Measurements from ENCODE around the gene ARHGAP44.

The ARHGAP44 gene

DNA sequence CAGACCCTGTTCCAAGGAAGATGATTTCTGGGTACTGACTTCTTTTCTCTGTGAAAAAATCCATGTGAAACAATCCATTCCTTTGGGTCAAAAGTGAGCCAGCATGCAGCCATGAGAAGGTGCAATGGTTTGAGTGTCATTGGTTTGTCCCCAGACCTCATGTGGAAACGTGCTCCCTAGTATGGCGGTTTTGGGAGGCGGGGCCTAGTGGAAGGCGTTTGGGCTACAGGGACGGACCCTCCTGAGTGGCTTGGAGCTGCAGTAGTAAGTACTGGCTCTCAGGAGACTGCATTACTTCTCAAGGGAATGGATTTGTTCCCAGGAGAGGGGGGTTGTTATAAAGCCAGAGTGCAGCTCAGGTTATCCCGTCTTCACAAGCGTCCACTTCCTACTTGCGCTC is 209.2 kb downstream of the ARHGAP44 start:
- DNase-seq: no peak

DNA sequence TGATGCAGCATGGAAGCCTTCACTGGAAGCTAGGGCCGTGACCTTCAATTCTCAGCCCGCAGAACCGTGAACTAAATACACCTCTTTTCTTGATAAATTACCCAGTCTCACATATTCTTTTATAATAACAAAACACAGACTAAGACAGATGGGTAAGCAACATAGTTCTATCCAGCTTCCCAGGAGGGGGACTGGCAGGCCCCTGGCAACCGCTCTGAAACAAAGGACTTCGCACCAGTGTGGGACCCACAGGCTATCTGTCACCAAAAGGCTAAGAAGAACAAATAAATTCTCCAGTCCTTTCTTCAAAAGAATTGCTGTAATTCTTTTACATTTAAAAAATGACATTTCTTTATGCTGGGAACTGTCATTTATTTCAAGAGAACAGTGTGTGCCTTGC is 209.6 kb downstream of the ARHGAP44 start:
- no peak for DNase-seq

DNA sequence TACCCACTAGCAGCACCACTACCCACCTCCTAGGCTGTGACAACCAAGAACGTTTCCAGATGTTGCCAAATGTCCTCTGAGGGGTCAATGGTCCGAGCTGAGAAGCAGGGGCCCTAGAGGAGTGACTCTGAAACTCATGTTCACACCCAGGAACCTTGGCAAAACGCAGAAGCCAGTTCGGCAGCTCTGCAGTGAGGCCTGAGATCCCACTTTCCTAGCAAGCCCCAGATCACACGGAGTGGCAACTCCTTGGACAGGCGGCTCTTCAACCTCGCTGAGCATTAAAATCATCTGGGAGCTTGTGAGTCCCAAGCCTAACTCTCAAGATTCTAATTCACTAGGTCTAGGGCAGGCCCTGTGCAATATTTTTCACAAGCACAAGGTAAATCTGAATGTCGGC is 211.3 kb downstream of the ARHGAP44 start:
- DNase-seq: no peak

DNA sequence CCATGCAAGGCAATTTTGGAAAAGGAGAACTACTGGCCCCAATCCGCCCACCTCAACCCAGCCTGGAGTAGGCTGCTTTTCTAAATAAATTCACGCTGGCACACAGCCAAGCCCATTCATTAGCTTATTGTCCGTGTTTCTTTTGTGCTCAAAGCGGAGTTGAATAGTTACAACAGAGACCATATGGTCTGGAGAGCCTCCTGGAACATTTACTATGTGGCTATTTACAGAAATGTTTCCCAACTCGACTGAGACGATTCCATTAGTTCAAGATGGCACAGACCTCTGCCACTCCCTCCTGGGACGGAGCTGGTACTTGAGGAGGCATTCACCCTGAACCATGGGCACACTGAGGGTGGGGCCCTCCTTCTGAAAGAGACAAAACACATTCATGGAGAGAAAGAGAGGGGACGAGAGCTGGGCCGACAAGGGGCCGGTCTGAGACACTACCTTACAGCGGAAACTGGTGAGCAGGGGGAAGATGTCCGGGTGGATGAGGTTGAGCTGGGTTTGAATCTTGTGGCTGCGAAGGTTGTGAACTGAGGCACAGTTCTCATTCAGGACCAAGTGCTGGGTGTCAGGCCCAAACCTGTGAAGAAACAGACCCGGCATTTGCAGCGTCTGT is 212.8 kb downstream of the ARHGAP44 start:
- no peak for DNase-seq

DNA sequence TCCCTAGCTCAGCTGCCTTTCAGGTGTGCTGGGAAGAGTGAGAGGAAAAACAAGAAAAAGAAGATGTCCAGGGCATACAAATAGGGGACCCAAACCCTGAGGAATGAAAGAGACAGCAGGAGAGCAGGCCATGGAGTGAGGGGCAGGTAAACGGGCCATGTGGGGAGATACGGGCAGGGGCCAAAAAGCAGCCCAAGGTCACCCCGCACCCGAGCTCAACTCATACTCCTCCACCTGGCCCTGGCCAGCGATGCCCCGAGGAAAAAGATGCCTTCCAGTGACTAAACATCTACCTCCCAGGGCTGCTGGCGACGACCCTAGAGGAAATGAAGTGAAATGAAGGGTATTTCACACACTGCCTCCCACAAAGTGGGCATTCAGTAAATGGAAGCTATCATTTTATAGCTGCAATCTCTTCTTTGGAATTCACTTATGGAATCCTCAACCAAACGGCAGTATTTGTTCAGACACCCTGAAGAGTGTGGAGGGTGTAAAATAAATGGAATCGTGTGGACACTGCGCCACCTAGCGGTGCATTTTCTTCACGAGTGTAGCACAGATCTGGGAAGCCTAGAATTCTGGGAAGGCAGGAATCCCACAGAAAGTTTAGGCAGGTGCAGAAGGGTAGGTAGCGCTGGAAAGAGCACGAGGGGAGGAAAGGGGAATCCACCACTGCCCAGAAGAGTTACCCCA is 213.6 kb downstream of the ARHGAP44 start:
- DNase-seq: no peak

DNA sequence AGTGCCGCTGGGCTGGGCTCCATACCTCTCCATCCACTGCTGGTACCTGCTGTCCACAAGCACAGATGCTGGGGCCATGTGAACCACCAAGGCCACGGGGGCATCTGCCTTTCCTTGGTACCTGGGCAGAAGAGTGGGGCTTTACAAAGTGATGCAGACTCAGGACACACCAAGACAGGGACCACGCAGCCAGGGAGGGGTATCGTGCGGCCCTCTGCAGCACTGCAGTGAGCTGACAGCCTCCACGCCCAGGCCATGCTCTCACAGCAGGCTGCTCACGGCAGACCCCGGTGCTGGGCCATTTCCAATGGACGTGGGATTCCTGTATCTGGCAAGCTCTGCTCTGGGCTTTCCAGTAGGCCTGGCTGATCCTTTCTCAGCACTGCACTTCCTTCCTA is 214.2 kb downstream of the ARHGAP44 start:
- DNase-seq: no peak

DNA sequence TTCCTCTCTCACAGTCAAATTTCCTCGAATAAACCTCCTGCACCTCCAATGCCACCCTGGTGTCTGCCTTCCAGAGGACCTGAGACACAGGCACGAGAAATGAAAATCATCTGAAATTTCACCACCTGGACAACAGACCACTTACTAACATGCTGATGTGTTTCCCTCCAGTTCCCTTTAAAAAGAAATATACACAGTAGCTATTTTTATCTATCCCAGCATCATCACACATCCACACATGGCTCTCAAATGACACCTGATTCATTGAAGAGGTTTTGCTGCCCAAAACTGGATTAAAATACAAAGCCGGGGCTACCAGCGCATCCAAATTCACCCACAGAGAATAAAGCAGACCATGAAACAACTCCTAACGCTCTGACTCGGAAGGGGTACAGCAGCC is 214.6 kb downstream of the ARHGAP44 start:
- no peak for DNase-seq

DNA sequence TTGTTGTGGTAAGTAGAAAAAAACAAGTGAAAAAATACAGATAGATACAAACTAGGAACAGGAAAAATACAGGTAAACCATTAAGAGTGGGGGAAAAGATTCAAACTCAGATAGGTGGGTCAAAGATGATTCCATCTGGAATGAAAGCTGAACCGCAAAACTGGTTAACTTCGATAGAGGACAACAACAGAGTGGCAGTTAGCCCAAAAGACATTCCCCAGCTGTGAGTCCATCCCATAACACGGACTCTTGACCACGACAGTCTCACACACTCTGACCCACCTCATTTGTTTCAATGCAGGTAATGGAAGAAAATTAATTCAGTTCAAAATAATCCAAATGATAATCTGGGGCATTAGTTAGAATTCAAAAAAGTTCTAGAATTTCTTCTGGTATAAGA is 215.0 kb downstream of the ARHGAP44 start:
- DNase-seq: no peak

DNA sequence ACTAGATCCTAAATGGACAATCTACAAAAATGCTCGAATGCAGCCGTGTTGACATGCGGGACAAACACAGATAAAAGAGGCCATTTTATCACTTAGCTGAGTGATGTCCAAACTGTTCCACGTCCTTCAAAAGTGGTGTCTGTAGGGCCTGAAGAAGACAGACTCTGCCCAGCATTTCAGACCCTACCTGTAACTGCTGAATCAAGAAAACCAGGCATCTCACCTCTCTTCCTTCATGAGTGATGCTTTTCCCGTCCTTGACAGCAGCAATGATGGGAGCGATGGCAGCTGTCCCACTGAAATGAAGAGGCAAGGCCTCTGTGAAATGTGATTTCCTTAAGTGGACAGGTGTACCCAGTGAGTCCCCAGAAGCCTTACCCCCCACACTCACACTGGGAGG is 216.2 kb downstream of the ARHGAP44 start:
- no peak for DNase-seq

DNA sequence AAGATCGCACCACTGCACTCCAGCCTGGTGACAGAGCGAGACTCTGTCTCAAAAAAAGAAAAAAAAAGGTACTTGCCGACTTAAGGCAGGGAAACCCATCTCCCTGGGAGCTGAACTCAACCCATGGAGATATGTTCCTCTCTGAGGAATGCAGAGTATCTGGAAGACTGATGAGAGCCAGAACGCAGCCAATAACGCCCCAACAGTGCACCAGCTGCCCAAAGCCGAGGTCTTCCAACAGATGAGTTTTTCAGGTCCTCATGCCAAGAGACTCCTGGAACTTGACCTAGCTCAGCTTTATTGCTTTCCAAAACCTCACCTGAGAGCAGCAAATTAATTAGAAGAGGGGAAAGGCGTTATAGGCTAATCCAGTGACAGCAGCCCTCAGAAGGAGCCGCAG is 219.2 kb downstream of the ARHGAP44 start:
- DNase-seq: no peak

DNA sequence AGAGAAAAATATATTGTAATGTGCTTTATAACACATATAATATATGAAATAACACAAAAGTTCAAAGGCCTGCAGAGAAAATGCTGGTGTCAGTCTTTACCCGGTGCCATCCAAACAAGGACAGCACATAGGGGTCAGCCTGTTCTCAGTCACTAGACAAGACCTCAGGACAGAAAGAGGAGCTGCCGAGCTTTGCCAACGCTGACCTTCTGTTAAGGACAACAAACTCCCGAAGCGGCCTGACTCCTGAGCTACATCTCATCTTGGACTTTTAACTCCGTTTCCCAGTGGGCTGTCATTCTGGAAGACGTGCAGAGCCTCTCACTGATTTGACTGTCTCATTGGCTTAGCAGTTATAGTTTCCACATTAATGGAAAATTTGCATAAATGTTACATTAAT is 221.7 kb downstream of the ARHGAP44 start:
- DNase-seq: no peak

DNA sequence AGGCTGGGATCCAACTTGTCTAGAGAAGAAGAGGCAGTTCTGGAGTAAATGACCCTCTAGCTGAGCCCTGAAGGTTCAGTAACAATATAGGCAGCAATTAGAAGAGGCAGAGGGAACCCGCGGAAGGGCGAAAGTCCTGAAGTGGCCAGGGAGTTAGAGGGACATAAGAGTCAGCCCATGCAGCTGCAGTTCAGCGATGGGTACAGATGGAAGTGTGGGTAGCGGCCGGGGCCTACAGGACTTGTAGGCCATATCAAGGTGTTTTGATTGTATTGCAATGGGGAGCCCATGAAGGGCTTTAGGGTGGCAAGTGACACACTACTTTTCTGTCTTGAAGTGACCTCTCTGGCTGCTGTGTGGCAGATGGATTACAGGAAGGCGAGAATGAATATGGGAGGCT is 225.5 kb downstream of the ARHGAP44 start:
- DNase-seq: no peak

DNA sequence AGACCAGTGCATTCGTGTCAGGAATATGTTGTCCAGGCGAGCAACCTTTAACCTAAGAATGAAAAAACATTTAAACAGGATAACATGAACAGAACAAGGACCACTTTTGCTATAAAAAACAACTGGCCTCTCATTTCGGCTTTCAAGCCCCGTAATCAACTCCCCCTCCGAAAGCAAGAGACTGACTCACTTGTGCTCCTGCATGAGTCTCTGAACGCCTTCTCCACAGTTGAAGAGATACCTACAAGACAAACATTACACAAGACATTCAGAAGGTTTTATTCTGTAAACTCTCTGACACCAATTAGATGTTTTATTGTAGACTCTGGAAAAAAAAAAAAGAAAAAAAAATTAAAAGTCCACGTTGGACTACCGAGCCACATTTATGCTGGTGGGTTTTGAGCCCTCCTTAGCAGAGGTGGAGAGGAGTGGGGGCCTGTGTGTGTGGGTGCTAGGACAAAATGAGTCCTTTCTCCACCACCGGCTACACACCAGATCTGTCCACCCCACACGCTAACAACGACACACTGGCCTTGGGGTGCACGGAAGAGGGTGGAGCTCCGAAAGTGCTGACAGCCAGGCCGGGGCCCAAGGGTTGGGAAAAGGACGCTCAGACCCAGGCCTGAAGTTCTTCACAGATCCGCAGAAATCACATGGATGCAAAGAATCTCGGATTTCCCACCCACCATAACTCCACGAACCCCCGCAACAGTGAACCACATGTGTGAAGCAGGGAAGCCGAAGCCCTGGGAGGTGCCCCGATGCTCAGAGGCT is 227.8 kb downstream of the ARHGAP44 start:
- DNase-seq: no peak

DNA sequence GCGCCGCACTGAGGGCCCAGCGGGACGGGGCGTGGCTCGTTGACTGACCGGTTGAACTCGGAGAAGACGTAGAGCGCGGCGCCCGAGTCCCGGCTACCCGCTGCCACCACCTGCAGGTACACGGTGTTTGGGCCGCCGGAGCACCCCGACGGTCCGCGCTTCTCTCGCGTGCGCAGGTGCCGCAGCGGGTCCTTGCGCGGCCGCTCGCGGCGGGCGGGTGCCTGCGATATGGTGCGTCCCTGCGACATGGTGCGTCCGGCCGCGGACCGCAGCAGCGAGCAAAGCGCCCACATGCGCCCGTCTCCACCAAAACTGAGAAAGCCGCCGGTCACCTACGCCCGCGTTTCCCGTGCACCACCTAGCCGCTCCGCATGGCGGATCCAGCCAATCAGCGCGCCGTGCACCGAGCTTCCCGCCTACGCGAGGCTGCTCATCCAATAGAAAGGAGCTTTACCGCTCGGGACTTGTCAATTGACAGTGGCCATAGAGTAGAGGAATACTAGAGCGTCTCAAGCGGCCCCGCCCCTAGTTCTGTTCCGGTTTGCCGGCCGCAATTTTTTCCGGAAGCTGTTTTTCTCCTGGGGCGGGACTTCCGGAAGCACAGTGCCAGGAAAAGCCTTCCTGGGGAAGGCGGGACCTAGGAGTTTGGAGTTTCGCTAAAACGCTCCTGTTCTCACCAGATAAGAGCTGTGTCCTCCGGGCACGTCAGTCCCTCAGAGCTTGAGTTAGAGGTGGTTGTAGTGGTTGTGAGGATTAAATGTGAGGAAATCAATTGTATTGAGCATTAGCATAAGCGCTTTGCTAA is 228.6 kb downstream of the ARHGAP44 start, which contains the start of gene ELAC2:
Gene ELAC2, minus strand, starts transcription at position 373 of the 805 bp plus-strand sequence. Its CDS starts 80 bp downstream, at position 293.
- DNase-seq: peak; percentile 95

DNA sequence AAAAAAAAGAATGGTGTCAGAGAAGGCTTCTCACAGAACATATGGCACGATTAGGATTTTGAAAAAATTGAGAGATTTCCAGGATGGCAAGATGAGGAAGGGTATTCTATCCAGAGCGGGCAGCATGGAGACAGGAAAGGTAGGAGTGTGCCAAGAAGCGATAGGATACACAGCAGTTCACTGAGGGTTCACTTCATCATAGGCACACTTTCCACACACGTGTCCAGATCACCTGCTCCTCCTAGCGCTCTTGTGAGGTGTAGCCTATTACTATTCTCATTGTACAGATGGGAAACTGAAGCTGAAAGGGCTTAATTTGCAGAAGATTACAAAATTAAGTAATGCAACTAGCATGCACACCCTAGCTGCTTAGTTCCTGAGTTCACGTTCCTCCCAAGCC is 234.7 kb downstream of the ARHGAP44 start:
- DNase-seq: no peak

DNA sequence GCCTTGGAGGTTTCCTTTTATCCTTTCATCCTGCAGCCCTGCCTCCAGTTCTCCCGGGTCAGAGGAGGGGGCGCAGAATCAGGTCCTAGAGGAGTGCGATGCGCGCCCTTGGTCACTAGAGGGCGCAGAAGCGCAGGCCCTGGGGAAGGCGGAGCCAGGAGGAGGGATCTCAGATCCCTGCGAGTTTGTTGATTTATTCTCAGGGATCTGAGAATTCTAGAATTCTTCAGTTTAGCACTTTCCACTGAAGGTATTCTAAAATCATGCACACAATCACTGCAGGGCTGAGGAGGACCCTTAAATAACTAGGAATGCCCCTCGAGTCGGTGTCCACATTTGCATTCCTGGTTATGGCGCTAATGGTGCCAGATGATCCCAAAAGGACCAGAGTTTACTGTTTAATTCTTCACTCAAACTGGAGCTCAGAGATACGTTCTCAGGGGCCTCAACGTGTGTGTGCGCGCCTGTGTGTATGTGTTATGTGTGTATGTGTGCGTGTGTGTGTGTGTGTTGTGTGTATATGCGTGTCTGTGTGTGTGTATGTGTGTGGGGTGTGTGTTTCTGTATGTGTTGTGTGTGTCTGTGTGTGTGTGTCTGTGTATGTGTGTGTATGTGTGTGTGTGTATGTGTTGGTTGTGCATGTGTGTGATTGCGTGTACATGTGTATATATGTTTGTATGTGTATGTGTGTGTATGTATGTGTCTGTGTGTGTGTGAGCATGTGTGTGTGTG is 235.4 kb downstream of the ARHGAP44 start:
- DNase-seq: peak; percentile 60

DNA sequence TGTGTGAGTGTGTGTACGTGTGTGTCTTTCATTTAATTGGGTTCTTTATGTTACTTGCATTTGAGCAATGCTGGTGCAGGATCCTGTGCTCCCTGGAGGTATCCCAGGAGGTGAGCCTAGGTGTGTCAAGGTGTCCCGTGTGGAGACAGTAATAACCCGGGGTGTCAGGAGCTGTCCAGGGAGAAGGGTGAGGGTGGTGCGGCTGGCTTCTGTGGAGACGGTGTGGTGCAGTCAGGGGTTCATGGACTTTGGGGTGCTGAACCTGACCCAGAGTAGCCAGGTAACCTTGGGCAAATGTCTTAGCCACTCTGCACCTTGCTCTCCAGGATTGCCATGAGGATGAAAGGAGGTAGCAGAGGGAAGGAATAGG is 235.9 kb downstream of the ARHGAP44 start:
- DNase-seq: no peak

DNA sequence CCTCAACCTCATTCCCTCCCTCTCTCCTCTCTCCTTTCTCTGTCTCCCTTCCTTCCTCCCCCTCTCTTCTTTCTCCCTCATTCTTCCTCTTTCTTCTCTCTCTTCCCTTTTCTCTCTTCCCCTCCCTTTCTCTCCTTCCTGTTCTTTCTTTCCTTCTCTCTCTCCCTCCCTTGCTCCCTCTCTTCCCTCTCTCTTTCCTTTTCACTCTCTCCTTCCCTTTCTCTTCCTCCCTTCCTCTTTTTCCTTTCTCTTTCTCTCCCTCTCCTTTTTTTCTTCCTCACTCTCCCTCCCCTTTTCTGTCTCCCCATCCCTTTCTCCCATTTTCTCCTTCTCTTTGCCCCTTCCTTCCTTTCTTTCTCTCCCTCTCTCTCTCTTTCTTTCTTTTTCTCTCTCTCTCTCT is 236.4 kb downstream of the ARHGAP44 start:
- DNase-seq: no peak

DNA sequence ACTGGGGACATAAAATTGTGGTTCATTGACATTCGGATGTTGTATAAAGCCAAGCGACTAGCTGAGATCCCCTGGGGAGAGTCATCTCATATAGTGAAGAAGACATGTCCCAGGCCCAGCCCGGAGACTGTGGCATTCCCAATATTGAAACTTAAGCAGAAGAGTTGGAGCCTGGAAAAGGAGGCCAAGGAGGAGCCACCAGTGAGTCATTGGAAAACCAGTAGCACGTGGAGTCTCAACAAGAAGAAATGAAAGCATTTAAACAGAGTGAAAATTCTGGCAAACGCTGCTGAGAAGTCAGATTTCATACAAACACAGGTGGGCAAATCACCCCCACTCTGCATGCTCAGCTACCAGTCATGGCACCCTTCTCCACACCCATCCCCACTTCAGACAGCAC is 237.9 kb downstream of the ARHGAP44 start:
- DNase-seq: no peak

DNA sequence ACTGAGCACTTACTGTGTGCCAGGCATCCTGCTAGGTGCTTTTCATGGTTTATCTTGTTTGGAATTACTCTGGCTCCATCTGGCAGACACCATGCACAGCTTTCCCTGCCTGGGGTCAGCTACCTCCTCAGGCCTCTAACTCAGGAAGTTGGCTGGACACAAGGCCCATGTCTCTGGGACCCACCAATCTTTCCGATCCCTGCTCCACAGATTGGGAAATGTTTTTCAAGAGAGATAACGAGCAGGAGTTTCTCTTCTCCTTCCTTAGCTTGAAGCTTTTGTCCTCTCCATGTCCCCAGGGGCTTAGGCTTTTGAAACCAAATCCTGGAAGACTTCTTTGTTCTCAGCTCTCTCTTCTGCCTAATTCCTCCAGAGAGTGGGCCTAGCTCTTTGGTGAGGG is 240.0 kb downstream of the ARHGAP44 start:
- DNase-seq: no peak

DNA sequence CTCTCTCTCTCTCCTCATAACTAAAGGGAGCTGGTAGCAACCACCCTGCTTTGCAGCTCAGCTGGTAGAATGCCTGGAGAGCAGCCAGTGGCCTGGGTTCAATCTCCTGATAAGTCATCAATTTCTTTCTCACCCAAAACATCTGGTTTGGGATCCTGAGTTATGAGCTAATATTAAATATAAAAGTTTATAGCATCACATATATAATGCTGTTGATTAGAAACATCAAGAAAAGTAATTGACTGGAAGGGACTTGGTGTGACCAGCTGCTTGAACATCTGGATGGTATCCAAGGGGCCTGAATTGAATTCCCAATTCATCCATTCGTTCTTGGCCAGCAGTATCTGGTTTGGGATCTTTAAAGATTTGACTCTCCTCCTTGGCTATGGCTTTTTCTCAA is 240.8 kb downstream of the ARHGAP44 start:
- no peak for DNase-seq

DNA sequence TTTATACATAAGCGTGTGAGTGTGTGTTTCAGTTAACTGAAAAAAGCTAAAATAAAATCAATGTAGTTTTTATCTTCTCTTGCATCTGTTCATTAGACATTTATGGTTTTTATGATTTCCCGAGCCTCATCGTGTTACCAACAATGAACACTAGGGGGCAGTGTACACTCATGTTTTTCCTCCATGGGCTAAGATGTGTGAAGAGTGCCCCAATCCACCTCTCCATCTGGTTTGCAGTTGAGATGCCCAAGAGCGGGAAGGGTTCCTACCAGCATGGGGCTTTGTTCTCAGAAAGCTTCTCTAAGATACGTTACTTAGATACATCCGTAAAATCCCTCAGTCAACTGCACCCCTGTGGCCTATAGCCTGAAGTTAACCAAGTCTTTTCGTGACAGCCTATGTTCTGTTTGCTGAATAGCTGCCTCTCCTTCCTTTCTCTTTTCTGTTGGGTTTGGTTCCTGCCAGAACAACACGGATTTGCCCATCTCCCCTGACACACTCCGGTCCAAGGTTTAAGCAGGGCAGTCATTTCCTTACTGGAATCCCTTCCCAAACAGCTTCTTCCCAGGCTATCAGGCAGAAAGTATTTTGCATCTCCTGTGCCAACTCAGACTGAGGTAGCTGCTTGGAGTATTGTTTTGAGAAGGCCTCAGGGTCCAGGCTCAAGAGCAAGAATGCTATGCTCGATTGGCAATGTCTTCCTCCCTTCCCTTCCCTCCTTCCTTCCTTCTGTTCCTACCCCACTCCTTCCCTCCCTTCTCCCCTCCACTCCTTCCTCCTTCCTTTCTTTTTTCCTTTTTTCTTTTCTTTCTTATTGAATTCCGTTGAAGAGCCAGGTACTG is 241.4 kb downstream of the ARHGAP44 start:
- DNase-seq: peak; percentile 1

Data from GDM1 (cell line).